ENCODE data around the gene CSF3R. TPM values are rescaled to one million over a fixed set of nuclear protein-coding genes. Genes with fewer than 3 reads are reported as not detected.

CSF3R gene
- total and polyA plus RNA-seq, 2 donors (not counting 1 experiment from before 2014, with no cell fraction given) = 0.30 to 6.3 TPM

DNA sequence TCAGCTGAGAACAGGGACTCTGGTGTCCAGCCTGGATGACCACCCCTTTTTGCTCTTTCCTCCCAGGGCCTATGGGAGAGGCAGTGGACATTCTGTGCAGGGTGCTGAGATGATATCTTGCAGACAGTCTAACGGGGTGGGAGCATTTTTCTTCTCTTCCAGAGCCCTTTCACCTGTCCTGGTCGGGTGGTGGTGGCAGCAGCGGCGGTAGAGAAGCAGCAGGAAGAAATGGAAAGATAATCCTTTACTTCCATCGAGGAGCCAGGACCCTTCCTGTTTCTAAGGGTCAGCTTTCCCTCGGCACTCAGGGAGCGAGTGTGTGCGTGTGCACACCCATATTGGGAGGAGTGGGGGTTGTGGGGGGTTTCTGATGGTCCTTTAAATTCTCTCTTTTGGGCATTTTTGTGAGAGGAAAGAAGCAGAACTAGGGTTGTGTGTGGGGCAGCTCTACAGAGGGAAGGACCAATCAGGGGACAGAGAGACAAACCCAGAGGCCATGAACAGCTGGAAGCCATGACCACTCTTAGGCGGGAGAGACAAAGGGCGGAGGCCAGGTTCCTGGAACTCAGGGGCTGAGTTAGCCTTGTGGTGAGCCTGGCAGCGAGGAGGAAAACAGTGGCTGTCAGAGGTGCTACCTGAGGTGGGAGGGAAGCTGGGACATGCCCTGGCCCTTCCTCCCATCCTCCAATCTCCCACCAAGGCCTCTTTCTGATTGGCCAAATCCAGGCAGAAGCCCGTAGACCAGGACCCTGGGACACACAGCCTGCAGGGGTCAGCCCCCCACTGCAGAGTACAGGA lies 31.2 kb upstream of the CSF3R start:
- 82% methylated on average over 9 of the region's 12 CpGs for WGBS (ENCODE audit: insufficient coverage)
- Histone ChIP-seq H3K27ac (ENCODE audit: low read length in 2 of 2) (no peak overlapping the region), H4K20me1 (ENCODE audit: control insufficient read depth, insufficient read depth, low read length, poor library complexity, severe bottlenecking) (no peaks in the 10 kb centered on the region), H3K9me3 (ENCODE audit: control extremely low read depth in 1 of 3, control insufficient read depth in 2 of 3, insufficient read depth in 1 of 3, low read length in 2 of 3) (no peaks in the 10 kb centered on the region), H3K4me1 (ENCODE audit: control insufficient read depth in 2 of 2, insufficient read depth in 2 of 2, low read length in 2 of 2) (no peaks in the 10 kb centered on the region), H3K9ac (ENCODE audit: low read length) (no peak overlapping the region), H3K4me3 (ENCODE audit: control extremely low read depth in 1 of 5, extremely low read depth in 1 of 5, insufficient read depth in 1 of 5, low read depth in 2 of 5, low read length in 4 of 5) (no peak overlapping the region), H2AFZ (ENCODE audit: insufficient read depth, low read depth, low read length, poor library complexity, severe bottlenecking) (no peak overlapping the region), H3K27me3 (replicated peaks in 1 of 4; ENCODE audit: control extremely low read depth in 1 of 4, control insufficient read depth in 3 of 4, insufficient read depth in 4 of 4, low read length in 3 of 4) (no peaks in the 10 kb centered on the region), H3K79me2 (ENCODE audit: control insufficient read depth, insufficient read depth, low read length) (no peaks in the 10 kb centered on the region), H3K4me2 (replicated peaks; ENCODE audit: low read depth, low read length, poor library complexity, severe bottlenecking) (no peak overlapping the region), H3K36me3 (replicated peaks in 1 of 2; ENCODE audit: control extremely low read depth in 1 of 2, control insufficient read depth in 1 of 2, extremely low read depth in 1 of 2, insufficient read depth in 2 of 2, low read length in 1 of 2) (no peaks in the 10 kb centered on the region)
- TF ChIP-seq EZH2 (IDR thresholded peaks at IDR 0.05; ENCODE audit: borderline replicate concordance, insufficient read depth, low read depth, low read length, poor library complexity, severe bottlenecking) = no peak
- TF ChIP-seq CTCF (IDR thresholded peaks at IDR 0.05) = no peak
- CTCF ChIA-PET = interaction anchor here (3.4 kb wide), 1 partner anchor 8 kb away, joined by 11 read pairs; no protein-coding TSS in a partner anchor
- H3K9me3 Mint-ChIP-seq (ENCODE audit: insufficient read depth) = no peaks in the 10 kb centered on the region
- ATAC-seq (ENCODE audit: low read depth) = no peak
- H3K4me1 Mint-ChIP-seq = no peaks in the 10 kb centered on the region
- POLR2A ChIA-PET = no interaction called here
- no peak for DNase-seq
- intact Hi-C loops (cut with micrococcal nuclease) = no loop called here
- H3K27me3 Mint-ChIP-seq = peaks cover 8% of the 10 kb centered on the region
- H3K4me3 Mint-ChIP-seq = no peak overlapping the region
- no peak overlapping the region for H3K27ac Mint-ChIP-seq

DNA sequence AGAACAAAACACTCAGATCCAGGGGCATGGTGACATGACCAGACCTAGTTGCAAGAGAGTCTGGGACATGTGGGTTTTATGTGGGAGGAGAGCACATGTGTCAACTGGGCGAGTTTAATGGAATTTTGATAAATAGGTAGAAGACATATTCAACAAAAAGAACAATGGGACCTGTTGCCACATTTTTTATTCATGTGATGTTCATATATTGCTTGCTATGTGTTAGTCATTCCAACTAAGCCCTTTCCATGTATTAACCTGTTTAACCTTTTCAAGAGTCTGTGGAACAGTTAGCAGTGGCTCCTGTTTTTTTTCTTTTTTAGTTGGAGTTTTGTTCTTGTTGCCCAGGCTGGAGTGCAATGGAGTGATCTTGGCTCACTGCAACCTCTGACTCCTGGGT lies 30.1 kb upstream of the CSF3R start:
- H3K9ac ChIP-seq (ENCODE audit: low read length) = no peak overlapping the region
- H3K79me2 ChIP-seq (ENCODE audit: control insufficient read depth, insufficient read depth, low read length) = no peaks in the 10 kb centered on the region
- no peaks in the 10 kb centered on the region for H3K27me3 ChIP-seq (replicated peaks in 1 of 4; ENCODE audit: control extremely low read depth in 1 of 4, control insufficient read depth in 3 of 4, insufficient read depth in 4 of 4, low read length in 3 of 4)
- no CpG with 5 or more reads among the region's 1 CpG for WGBS (ENCODE audit: insufficient coverage)
- no peak overlapping the region for H2AFZ ChIP-seq (ENCODE audit: insufficient read depth, low read depth, low read length, poor library complexity, severe bottlenecking)
- CTCF ChIA-PET = no interaction called here
- H3K4me1 ChIP-seq (ENCODE audit: control insufficient read depth in 2 of 2, insufficient read depth in 2 of 2, low read length in 2 of 2) = no peaks in the 10 kb centered on the region
- no peak for TF ChIP-seq EZH2 (IDR thresholded peaks at IDR 0.05; ENCODE audit: borderline replicate concordance, insufficient read depth, low read depth, low read length, poor library complexity, severe bottlenecking)
- no peak for TF ChIP-seq CTCF (IDR thresholded peaks at IDR 0.05)
- no peak overlapping the region for H3K27ac Mint-ChIP-seq
- ATAC-seq (ENCODE audit: low read depth) (no peak), DNase-seq (no peak)
- H3K36me3 ChIP-seq (replicated peaks in 1 of 2; ENCODE audit: control extremely low read depth in 1 of 2, control insufficient read depth in 1 of 2, extremely low read depth in 1 of 2, insufficient read depth in 2 of 2, low read length in 1 of 2) = no peaks in the 10 kb centered on the region
- POLR2A ChIA-PET = no interaction called here
- H3K4me3 ChIP-seq (ENCODE audit: control extremely low read depth in 1 of 5, extremely low read depth in 1 of 5, insufficient read depth in 1 of 5, low read depth in 2 of 5, low read length in 4 of 5) = no peak overlapping the region
- no peaks in the 10 kb centered on the region for H4K20me1 ChIP-seq (ENCODE audit: control insufficient read depth, insufficient read depth, low read length, poor library complexity, severe bottlenecking)
- H3K9me3 Mint-ChIP-seq (ENCODE audit: insufficient read depth) = no peaks in the 10 kb centered on the region
- no peaks in the 10 kb centered on the region for H3K9me3 ChIP-seq (ENCODE audit: control extremely low read depth in 1 of 3, control insufficient read depth in 2 of 3, insufficient read depth in 1 of 3, low read length in 2 of 3)
- no peak overlapping the region for H3K27ac ChIP-seq (ENCODE audit: low read length in 2 of 2)
- intact Hi-C loops (cut with micrococcal nuclease) = no loop called here
- H3K4me1 Mint-ChIP-seq = no peaks in the 10 kb centered on the region
- H3K27me3 Mint-ChIP-seq = peaks cover 13% of the 10 kb centered on the region
- no peak overlapping the region for H3K4me2 ChIP-seq (replicated peaks; ENCODE audit: low read depth, low read length, poor library complexity, severe bottlenecking)
- H3K4me3 Mint-ChIP-seq = no peak overlapping the region
